ENCODE data around the gene TMEM250. TPM values are rescaled to one million over a fixed set of nuclear protein-coding genes. Genes with fewer than 3 reads are reported as not detected.
"Not testable (repeated sequence)": the region's sequence is repeated elsewhere in the genome, so short reads cannot be mapped to it uniquely, and the experiment has no call there.

TMEM250 gene
- total and polyA plus RNA-seq, 5 donors: 16.5 to 25.5 (median 20.3) TPM

DNA sequence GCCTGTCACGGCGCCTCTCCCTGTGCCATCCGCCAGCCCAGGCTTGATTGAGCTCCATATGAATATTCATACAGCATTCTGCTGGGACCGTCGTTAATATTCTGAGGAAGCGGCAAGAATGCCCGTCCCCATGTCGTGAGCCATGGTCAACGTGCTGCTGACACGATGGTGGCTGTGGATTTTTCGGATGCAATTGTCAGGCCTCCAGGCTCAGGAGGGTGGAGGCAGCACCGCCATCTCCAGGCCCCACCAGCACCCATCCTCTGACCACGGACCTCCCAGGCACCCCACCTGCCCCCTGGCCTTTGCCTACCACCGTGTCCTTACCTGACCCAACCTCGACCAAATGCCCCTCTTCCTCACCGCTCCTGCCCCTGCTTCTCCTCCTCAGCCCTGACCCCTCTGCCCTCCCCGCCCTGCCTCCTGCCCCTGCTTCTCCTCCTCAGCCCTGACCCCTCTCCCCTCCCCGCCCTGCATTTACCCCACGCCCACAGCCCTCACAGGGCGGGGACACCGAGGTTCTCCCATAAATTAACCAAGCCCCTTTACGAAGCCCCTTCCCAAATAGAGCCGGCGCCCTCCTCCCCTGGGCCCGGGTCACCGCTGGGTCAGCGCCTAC, 9.9 kb downstream of the TMEM250 start:
- H3K27ac ChIP-seq (ENCODE audit: low read length): peak overlapping the region; percentile 48
- DNase-seq (peak in 1 of 3 donors; percentile 70), ATAC-seq (no peak)
- no peaks in the 10 kb centered on the region for H3K27me3 ChIP-seq (ENCODE audit: control insufficient read depth, insufficient read depth)
- WGBS: 78% methylated on average over 27 of the region's 27 CpGs
- intact Hi-C loops (cut with DNase I): no loop called here
- H3K4me3 ChIP-seq (ENCODE audit: low read length): no peak overlapping the region
- peaks cover 5% of the 10 kb centered on the region for H3K4me1 ChIP-seq (ENCODE audit: control insufficient read depth, insufficient read depth, low read length)
- H3K9me3 ChIP-seq (ENCODE audit: control insufficient read depth, low read length): no peaks in the 10 kb centered on the region

DNA sequence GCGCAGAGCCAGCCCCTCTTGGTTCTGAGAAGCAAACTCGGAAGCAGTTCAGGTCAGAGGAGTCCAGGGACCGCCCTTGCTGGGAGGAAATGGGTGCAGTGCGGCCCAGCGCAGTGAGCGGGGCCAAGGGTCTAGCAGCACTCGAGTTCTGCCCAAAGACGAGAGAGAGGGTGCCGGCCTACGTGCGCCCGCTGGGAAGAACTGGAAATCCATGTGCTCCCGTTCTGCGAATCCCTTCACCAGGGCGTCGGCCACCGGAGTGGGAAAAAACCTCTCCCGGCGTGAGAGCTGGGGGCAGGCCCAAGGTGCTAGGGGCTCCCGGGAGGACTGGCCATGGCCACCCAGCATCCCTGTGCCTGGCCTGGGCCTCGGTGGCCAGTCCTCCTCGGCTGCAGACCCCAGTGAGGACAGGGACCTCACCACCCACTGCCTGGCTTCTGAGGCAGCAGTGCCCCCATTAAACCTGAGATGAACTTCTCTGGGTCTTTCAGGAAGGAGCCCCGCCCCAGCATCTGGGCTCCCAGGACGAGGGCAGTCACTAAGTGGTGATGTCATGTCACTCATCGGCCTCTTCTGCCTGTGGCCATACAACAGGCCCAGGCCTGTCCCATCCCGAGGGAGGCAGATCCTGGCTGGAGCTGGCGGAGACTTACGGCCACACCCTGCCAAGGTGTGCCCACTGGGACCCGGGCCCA, 10.6 kb downstream of the TMEM250 start:
- ATAC-seq (no peak), DNase-seq (peak in 1 of 3 donors; percentile 60)
- Histone ChIP-seq H3K9me3 (ENCODE audit: control insufficient read depth, low read length) (no peaks in the 10 kb centered on the region), H3K27ac (ENCODE audit: low read length) (no peak overlapping the region), H3K4me3 (ENCODE audit: low read length) (no peak overlapping the region), H3K4me1 (ENCODE audit: control insufficient read depth, insufficient read depth, low read length) (peaks cover 5% of the 10 kb centered on the region), H3K27me3 (ENCODE audit: control insufficient read depth, insufficient read depth) (no peaks in the 10 kb centered on the region)
- 82% methylated on average over 29 of the region's 29 CpGs for WGBS
- intact Hi-C loops (cut with DNase I): no loop called here

DNA sequence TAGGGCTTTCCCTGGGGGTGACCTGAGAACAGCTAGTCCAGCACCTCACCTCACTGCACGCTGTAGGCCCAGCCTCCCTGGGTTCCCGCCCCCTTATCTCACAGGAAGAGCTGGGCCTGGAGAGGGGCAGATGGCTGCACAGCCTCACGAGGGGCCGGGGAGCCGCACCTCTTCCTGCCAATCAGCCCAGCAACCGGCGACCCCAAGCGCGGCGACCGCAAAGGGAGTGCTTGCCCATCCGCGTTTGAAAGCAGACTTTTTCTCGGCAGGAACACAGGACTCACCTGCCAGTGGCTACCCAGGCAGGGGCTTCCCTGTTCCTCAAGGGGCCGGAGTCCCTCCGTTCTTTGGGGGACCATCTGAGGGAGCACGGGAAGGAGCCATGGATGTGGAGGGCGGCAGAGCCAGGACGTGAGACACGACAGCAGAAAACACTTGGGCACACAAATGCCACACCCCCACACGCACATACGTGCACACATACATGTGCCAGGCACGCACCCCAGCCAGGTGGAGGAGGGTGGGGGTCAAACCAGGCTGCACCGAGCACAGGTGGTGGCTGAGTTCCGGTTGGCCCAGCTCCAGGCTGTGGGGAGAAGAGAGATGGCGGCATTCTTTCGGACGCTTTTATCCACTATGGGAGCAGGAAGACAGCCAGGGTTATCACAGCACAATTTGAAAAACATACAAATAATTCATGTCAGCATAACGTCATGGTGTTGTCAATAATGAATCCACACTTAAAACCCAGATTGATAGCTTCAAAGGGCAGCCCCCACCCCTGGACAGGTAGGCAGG, 11.3 kb downstream of the TMEM250 start:
- H3K27me3 ChIP-seq (ENCODE audit: control insufficient read depth, insufficient read depth): no peaks in the 10 kb centered on the region
- H3K4me1 ChIP-seq (ENCODE audit: control insufficient read depth, insufficient read depth, low read length): peaks cover 5% of the 10 kb centered on the region
- DNase-seq: peak in 1 of 3 donors; percentile 67
- intact Hi-C loops (cut with DNase I): no loop called here
- H3K27ac ChIP-seq (ENCODE audit: low read length): no peak overlapping the region
- WGBS: 62% methylated on average over 29 of the region's 29 CpGs
- no peak overlapping the region for H3K4me3 ChIP-seq (ENCODE audit: low read length)
- H3K9me3 ChIP-seq (ENCODE audit: control insufficient read depth, low read length): no peaks in the 10 kb centered on the region
- no peak for ATAC-seq

DNA sequence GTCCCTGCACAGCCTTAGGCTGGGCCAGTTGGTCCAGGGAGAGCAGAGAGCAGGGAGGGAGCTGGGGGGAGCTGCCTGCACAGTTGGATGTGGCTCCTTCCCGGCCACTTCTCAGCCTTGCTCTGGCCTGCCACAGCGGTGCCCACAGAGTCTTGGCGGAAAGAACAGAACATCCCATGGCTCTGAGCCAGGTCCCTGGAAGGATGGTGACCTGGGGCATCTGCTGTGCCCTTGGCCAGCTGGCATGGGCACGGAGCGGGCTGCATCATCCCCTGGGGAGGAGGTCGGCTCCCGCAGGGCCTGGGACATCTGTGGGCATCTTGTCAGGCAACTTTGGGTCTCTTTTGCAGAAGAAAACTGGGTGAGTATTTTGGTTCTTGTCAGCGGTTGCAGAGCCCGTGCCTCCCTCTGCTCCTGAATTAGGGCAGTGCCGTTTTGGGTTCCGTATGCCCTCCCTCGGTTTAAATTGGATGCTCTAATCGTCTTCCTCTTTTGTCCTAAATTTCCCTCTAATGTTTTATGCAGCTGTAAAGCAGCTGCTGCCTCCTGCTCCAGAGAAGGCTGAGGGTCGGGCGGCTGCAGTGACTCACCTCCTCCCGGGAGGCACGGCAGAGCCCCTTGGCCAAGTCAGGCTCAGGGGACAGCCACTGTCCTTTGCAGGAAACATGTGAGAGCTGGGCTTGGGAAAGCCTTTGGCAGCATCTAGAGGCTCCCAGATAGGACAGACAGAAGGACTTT, 13.1 kb downstream of the TMEM250 start:
- Histone ChIP-seq H3K4me3 (ENCODE audit: low read length) (no peak overlapping the region), H3K9me3 (ENCODE audit: control insufficient read depth, low read length) (no peaks in the 10 kb centered on the region), H3K27ac (ENCODE audit: low read length) (no peak overlapping the region), H3K4me1 (ENCODE audit: control insufficient read depth, insufficient read depth, low read length) (peaks cover 5% of the 10 kb centered on the region), H3K27me3 (ENCODE audit: control insufficient read depth, insufficient read depth) (no peaks in the 10 kb centered on the region)
- 21% methylated on average over 17 of the region's 17 CpGs for WGBS
- DNase-seq (peak; percentile 80 to 90 (median 87)), ATAC-seq (peak; percentile 5 to 34)
- intact Hi-C loops (cut with DNase I): no loop called here

DNA sequence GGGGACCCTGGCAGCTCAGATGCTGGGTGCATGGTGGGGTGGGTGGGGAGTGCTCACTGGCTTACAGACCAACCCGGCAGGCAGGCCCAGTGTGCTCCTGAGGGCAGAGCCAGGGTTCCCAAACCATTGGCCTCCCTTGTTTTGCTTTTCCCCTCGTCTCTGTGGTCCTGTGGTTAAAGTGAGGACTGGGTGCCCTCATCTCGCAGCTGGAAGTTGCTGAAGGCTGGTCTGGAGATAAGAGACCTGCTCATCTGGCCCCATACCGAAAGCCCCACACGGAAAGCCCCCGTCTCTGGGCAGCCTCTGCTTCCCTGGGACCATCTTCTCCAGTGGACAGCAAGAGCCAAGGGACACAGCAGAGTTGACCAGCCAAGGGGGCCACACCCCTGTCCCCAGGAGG, 13.8 kb downstream of the TMEM250 start:
- H3K4me3 ChIP-seq (ENCODE audit: low read length): no peak overlapping the region
- DNase-seq: no peak
- ATAC-seq: no peak
- no peak overlapping the region for H3K27ac ChIP-seq (ENCODE audit: low read length)
- H3K9me3 ChIP-seq (ENCODE audit: control insufficient read depth, low read length): no peaks in the 10 kb centered on the region
- no peaks in the 10 kb centered on the region for H3K27me3 ChIP-seq (ENCODE audit: control insufficient read depth, insufficient read depth)
- 43% methylated on average over 6 of the region's 6 CpGs for WGBS
- peaks cover 5% of the 10 kb centered on the region for H3K4me1 ChIP-seq (ENCODE audit: control insufficient read depth, insufficient read depth, low read length)
- intact Hi-C loops (cut with DNase I): no loop called here

DNA sequence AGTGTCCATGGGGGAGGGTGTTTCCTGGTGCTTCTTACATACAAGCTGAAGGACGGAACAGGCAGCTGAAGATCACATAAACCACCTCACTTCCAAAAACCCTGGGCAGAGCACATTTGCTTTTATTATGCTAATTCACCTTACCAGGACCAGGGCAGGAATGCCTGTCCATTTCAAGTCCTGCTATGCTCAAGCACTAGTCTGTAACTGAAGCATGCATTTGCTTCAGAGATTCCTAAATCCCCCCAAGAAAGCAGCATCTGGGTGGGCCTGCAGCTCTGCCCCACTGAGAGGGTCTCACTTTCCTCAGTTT, 14.2 kb downstream of the TMEM250 start:
- no peak overlapping the region for H3K4me3 ChIP-seq (ENCODE audit: low read length)
- no peak for DNase-seq
- no peaks in the 10 kb centered on the region for H3K9me3 ChIP-seq (ENCODE audit: control insufficient read depth, low read length)
- no peak overlapping the region for H3K27ac ChIP-seq (ENCODE audit: low read length)
- 64% methylated on average over 1 of the region's 1 CpG for WGBS
- no peaks in the 10 kb centered on the region for H3K27me3 ChIP-seq (ENCODE audit: control insufficient read depth, insufficient read depth)
- H3K4me1 ChIP-seq (ENCODE audit: control insufficient read depth, insufficient read depth, low read length): peaks cover 5% of the 10 kb centered on the region
- intact Hi-C loops (cut with DNase I): no loop called here
- no peak for ATAC-seq

DNA sequence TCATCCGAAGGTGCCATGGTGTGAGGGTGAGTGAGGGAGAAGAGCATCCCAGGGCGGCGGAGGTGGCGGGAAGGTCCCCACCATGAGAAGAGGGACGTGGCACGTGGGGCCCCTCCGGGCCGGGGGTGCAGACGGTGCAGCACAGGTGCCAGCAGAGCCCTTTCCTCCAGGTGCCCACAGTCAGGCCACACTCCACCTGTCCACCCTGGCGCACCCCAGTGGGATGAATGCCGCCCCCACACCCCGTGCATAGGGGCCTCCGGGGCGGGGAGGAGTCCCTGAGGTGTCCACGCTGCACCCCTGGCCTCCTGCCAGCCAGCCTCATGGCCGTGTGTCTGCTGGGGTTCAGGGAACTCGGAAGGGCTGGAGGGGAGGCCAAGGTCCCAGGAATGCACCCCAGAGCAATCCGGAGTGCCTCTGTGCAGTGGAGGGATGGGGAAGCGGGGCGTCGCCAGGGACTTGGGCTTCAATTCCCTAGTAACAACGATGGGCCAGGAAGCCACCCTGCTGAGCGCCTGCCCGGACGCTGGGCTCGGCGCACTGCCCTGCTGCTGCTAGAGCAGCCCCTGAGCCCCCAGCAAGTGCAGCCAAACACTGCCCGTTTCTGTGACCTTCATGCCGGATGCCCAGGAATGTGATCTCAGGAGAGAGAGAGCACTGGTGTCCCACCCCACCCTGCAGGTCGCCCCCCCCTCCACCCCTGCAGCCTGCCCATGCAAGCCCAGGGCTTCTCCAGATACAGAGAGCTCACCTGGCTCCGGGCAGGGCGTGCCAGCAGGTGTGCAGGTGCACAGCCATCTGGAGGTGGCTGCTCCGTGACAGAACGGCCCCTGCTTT, 14.8 kb downstream of the TMEM250 start:
- no peak for ATAC-seq
- H3K27me3 ChIP-seq (ENCODE audit: control insufficient read depth, insufficient read depth): no peaks in the 10 kb centered on the region
- H3K9me3 ChIP-seq (ENCODE audit: control insufficient read depth, low read length): no peaks in the 10 kb centered on the region
- 63% methylated on average over 34 of the region's 34 CpGs for WGBS
- H3K4me1 ChIP-seq (ENCODE audit: control insufficient read depth, insufficient read depth, low read length): peaks cover 2% of the 10 kb centered on the region
- intact Hi-C loops (cut with DNase I): no loop called here
- H3K27ac ChIP-seq (ENCODE audit: low read length): no peak overlapping the region
- no peak overlapping the region for H3K4me3 ChIP-seq (ENCODE audit: low read length)
- DNase-seq: peak in 1 of 3 donors; percentile 69

DNA sequence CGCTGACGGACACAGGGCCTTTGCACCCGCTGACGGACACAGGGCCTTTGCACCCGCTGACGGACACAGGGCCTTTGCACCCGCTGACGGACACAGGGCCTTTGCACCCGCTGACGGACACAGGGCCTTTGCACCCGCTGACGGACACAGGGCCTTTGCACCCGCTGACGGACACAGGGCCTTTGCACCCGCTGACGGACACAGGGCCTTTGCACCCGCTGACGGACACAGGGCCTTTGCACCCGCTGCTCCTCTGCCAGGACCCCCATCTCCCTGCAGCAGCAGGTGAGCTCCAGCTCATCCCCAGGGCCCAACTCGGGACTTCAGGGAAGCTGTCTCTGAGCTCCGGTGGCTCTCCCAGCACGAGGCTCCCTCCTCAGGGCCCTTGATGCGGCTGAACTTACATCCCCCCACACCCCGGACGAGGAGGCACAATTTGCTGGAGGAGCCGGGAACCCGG, 17.0 kb downstream of the TMEM250 start:
- H3K4me3 ChIP-seq (ENCODE audit: low read length); ATAC-seq; H3K27me3 ChIP-seq (ENCODE audit: control insufficient read depth, insufficient read depth); H3K27ac ChIP-seq (ENCODE audit: low read length); intact Hi-C loops (cut with DNase I); DNase-seq; H3K9me3 ChIP-seq (ENCODE audit: control insufficient read depth, low read length); H3K4me1 ChIP-seq (ENCODE audit: control insufficient read depth, insufficient read depth, low read length): not testable (repeated sequence)
- 94% methylated on average over 13 of the region's 27 CpGs for WGBS

DNA sequence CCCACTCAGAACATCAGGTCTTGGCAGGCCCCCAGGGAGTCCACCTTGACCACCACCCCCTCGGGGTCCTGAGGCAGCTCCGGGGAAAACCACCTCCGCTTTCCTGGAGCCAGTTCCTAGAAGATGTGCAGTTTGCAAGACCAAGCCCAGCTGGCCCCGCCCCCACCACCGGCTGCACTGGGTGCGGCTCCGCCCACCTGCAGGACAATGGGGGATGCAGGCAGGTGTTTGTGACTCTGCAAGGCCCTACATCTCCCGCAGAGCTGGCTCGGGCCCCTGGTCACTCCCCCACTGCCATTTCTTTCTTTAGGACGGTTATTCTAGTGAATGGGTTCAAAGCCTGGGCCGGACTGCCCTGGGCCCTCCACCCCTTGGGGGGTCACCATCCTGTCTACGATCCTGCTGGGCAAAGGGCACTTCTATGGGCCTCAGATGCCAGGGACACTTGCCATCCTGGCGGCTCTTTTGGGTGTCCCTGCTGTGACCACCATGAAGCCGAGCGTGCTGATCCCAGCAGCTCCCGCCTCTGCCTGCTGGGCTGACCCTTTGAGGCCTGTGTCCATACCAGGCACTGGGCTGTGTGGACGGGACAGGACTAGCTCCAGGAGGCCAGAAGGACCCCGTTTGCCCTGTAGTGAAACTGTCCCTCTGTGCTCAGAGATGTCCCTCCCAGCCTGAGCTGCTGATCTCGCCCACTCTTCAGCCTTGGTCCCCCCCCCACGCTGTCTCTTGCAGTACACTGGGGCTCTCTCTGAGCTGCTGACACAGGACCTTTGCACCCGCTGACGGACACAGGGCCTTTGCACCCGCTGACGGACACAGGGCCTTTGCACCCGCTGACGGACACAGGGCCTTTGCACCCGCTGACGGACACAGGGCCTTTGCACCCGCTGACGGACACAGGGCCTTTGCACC, 17.7 kb downstream of the TMEM250 start:
- H3K9me3 ChIP-seq (ENCODE audit: control insufficient read depth, low read length): no peaks in the 10 kb centered on the region
- DNase-seq: no peak
- H3K4me3 ChIP-seq (ENCODE audit: low read length): no peak overlapping the region
- no peaks in the 10 kb centered on the region for H3K27me3 ChIP-seq (ENCODE audit: control insufficient read depth, insufficient read depth)
- H3K27ac ChIP-seq (ENCODE audit: low read length): no peak overlapping the region
- peaks cover 6% of the 10 kb centered on the region for H3K4me1 ChIP-seq (ENCODE audit: control insufficient read depth, insufficient read depth, low read length)
- 71% methylated on average over 26 of the region's 30 CpGs for WGBS
- intact Hi-C loops (cut with DNase I): no loop called here
- no peak for ATAC-seq
